Umbilical cord (tissue), 2 donors: Measurements from ENCODE around the gene ATG9B. TPM values are rescaled to one million over a fixed set of nuclear protein-coding genes. Genes with fewer than 3 reads are reported as not detected.
"Not testable (repeated sequence)": the region's sequence is repeated elsewhere in the genome, so short reads cannot be mapped to it uniquely, and the experiment has no call there.

Experiments
- DNase-seq: peaks from one replicate; pipeline ENCODE4 v3.0.0-alpha.2; 2015; ENCODE audit warnings: low spot score
- total RNA-seq: library from RNA; depleted of rRNA; stranded (reverse); fragments of >200 nt; gene quantifications from one replicate; pipeline ENCODE4 v1.2.3, GENCODE V29; 2014; ENCODE audit warnings: low replicate concordance; ENCODE audit not compliant: insufficient read depth

ATG9B gene
- total RNA-seq, 1 donor from 2014 or later = 2.6 TPM

DNA sequence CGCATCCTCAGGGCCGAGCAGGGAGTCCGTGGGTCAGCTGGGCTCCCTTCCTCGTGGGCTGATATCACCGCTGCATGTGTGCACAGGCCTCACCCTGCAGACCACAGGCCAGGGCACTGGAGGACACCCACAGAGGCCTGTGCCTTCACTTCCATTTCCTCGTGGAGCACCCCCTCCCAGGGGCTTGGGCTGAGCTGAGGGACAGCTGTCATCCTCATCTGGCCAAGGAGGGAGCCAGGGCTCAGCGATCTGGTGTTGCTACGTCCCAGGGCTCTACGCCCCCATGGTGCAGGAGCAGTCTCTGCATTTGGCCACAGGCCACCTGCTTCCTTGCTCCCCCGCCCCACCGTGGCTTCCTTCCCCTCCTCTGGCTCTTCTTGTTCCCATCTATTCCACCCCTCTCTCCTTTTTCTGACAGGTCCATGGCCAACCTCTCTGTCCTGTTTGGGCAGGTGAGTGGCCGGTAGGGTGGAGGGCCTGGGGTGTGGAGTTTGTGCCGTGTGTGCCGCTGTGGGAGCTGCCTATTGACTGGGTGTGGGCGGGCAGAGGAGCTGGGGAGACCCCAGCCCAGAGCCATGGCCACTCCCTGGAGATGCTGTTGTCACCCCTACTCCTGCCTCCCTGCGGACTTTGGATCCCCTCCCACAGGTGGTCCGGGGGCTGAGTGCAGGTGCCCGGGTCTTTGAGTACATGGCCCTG is 15.7 kb upstream of the ATG9B start:
- no peak for DNase-seq

GRCh38 chr7:151038951-151039849 is 14.9 kb upstream of the ATG9B start:
- peak; percentile 88 for DNase-seq

GRCh38 chr7:151035902-151036301 is 11.6 kb upstream of the ATG9B start:
- DNase-seq = no peak

DNA sequence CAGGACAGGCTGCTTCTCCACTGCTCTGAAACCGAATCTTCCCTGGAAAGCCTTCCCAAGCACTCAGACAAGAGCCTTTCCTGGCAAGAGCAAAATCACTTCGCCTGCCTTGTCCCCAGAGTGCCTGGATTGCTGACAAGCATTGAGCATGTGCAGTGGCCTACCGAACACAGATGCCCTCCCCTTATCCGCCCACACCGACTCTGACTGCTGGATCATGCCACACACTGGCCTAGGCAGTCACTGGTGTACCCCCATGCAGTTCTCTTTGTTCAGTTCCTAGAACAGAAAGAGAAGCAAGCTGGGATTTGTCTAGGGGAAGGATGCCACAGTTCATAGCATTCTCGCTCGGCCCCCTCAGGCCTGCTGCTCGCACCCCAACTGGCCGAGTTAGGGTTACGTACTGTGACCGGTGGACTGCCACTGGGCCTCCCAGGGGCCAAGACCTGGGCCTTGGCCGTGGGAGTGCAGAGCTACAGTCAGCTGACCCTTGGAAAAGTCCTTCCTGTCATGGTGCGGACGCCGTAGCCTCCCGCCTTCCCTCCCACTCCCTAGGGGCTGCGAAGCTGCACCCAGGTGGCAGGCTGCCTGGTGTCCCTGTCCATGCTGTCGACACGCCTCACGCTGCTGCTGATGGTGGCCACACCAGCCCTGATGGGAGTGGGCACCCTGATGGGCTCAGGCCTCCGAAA is 10.9 kb upstream of the ATG9B start:
- DNase-seq = no peak

GRCh38 chr7:151034312-151035025 is 10.2 kb upstream of the ATG9B start:
- DNase-seq = no peak

DNA sequence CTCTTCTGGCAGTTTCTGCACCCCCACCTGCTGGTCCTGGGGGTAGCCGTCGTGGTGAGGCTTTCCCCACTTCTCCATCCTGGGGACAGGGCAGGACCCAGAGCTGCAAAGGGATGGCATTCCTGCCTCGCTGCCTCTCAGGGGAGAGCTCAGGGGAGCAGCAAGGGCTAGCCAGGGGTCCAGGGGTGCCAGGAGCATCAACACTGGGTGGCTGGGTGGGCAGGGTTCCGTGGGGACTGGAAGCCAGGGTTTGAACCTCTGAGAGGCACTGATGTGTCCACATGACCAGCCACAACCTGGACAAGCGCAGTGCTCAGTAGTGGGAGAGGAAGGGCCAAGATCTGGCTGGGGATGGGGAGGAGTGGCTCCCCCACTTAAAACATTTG is 9.6 kb upstream of the ATG9B start:
- no peak for DNase-seq

- no peak for DNase-seq
Measured at GRCh38 chr7:151032936-151033863, 8.9 kb upstream of the ATG9B start.

DNA sequence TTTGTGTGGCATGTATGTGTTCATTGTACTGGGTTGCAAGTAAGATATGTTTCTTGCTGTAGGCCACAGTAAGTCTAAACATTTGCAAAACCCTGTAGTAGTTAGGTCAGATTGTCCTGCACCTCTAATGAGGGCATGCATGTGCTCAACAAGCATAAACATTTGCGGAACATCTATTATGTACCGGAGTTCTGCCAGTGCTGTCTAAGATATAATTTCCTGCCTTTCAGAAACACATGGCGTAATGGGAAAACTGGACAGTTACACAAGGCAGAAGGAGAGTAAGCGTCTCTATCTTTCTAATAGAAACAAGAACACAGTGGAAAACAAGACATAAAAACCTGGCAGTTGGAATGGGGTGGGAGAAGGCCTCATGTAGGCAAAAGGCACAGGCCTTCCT is 6.7 kb upstream of the ATG9B start:
- DNase-seq = no peak

DNA sequence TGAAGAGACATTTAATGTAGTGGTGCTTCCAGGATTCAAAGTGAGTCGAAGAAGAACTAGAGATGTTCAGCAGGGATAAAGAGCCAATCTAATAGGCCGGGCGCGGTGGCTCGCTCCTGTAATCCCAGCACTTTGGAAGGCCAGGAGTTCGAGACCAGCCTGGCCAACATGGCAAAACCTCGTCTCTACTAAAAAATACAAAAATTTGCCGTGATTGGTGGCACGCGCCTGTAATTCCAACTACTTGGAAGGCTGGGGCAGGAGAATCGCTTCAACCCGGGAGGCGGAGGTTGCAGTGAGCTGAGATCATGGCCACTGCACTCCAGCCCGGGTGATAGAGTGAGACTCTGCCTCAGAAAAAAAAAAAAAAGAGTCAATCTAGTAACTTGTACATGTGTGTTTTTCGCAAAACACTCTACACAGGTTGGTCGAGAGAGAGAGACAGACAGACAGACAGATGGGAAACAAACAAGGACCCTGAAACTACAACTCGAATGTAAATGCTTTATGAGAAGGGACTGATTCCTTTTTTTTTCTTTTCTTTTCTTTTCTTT is 4.7 kb upstream of the ATG9B start:
- DNase-seq = no peak

DNA sequence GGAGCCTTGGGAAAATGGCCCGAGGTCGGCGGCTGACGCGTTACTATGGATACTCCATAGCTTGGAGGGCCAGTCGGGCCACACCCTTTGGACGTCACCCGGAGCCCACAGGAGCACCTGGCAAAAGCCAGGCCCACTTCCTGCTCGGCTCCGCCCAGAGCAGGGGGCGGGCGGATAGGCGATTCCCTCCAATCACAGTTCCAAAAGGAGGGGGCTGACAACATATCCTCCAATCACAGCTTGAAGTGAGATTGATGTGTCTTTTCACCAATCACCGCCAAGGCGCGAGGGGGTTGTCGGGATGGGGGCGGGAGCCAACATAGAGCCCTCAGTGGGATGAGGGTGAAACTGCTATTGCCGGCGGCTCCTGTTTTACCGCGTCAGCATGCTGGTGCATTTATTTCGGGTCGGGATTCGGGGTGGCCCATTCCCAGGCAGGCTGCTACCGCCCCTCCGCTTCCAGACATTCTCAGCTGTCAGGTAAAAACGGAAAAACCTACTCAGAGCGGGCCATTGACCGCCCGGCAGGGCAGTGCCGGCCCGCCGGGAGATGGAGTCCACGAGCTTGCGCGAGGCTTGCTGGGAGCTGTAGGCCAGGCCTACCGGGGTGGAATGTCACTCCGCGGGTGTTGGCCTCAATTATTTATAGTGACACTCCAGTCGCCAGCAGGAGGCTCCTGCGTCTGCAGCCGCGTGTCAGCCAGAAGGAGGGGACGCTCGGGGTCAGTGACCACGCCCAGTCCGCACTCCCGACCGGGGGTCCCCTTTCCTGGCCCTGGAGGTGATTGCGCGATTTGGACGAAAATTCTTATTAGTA is 4.0 kb upstream of the ATG9B start, which contains the start of gene ABCB8:
ABCB8 (plus strand) TSS at position 320 of the 817 bp plus-strand sequence; CDS start at position 386, 66 bp downstream.
- peak; percentile 99 for DNase-seq

GRCh38 chr7:151027728-151028130 is 3.4 kb upstream of the ATG9B start:
- DNase-seq = not testable (repeated sequence)

DNA sequence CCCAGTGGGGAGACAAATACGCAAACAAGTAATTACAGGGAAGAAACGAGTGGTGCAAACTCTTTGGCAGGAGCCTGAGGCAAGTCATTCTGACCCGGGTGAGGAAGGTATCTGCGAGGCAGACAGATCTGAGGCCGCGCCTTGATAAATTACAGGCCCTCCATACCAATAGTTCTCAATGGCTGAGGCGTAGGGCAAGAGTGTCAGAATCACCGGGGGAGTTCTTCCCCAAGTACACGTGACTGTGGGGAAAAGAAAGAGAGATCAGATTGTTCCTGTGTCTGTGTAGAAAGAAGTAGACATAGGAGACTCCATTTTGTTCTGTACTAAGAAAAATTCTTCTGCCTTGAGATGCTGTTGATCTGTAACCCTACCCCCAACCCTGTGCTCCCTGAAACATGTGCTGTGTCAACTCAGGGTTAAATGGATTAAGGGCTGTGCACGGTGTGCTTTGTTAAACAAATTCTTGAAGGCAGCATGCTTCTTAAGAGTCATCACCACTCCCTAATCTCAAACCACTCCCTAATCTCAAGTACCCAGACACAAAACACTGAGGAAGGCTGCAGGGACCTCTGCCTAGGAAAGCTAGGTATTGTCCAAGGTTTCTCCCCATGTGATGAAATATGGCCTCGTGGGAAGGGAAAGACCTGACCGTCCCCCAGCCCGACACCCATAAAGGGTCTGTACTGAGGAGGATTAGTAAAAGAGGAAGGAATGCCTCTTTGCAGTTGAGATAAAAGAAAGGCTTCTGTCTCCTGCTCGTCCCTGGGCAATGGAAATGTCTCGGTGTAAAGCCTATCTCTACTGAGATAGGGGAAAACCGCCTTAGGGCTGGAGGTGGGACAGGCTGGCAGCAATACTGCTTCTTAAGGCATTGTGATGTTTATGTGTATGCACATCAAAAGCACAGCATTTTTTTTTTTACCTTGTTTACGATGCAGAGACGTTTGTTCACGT is 2.8 kb upstream of the ATG9B start:
- DNase-seq = peak; percentile 67

DNA sequence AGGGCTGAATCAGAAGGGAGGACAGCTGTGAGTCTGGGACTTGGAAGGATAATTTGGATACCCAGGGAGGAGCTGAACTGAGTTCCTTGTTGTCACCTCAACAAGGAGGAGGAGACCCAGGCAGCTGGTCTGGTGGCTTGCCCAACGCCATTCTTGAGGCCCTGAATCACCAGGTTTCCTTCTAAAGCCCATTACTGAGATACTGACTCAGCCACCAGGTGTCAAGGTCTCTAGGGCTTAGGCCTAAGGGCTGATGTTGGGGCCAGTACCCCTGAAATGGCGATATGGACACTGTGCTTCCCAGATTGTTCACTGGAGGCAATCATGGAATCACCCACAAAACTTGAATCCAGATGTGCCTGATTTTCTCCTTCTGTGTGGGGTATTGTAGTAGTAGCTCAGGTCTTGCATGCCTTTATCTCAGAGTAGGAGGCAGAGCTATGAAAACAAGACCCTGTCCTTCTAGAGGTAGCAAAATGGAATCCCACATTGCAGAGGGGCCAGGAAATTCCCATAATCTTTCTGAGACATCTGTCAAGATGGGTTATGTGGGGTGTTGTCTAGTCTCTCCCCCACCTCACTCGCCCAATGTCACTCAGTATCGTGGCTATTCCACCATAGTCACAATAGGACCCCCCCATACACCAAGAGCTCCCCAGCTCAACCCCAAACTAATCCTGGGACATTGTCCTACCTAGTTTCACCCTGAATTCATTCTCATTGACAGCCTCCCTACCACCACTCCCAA is 1.8 kb upstream of the ATG9B start:
- DNase-seq = no peak

DNA sequence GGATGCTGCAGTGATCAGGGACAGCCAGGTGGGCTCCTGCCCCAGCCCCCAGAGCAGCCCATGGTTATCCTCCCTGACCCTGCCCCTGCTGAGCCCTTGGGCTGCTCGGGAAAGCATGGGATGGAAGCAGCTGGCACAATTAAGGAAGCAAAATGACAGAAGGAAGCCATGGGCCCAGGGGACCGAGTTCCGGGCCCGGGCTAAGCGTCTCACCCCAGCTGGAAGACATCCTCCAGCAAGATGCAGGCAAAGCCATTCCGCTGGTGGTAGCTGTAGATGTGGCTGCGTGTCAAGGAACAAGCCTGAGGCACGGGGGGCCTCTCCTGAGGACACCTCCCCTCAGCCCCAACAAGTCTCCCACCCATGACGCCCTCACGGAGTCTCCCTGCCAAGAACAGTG is 1.1 kb downstream of the ATG9B start:
- no peak for DNase-seq

- DNase-seq = peak; percentile 81
Measured at GRCh38 chr7:151020231-151020630, 4.1 kb downstream of the ATG9B start.

- DNase-seq = no peak
Measured at GRCh38 chr7:151019130-151019447, 5.2 kb downstream of the ATG9B start.

GRCh38 chr7:151018421-151019129 is 5.7 kb downstream of the ATG9B start:
- peak; percentile 74 for DNase-seq
